Endothelial cell of umbilical vein (primary cell): ENCODE measurements around the gene CHN2.

ENCODE experiments used
- CTCF ChIP-seq, 2 donors: IDR thresholded peaks; 1 replicate in 1 of 2; 2 replicates in 1 of 2; pipeline ENCODE4 v1.5.1; 2011; ENCODE audit warnings: low read length in 2 of 2, mild to moderate bottlenecking in 2 of 2, moderate library complexity in 2 of 2, control low read depth in 1 of 2, inconsistent platforms in 1 of 2, low read depth in 1 of 2; ENCODE audit not compliant: insufficient read depth in 1 of 2; ENCODE audit errors: extremely low read depth in 1 of 2
- EZH2 ChIP-seq: IDR thresholded peaks from 2 replicates; pipeline ENCODE4 v1.6.1; 2012; ENCODE audit warnings: borderline replicate concordance, low read depth, mild to moderate bottlenecking, moderate library complexity, low read length, inconsistent platforms; ENCODE audit not compliant: severe bottlenecking
- FOS ChIP-seq: IDR thresholded peaks from 2 replicates; pipeline ENCODE4 v1.6.1; 2011; ENCODE audit warnings: mild to moderate bottlenecking, low read length, moderate library complexity, borderline replicate concordance; ENCODE audit not compliant: insufficient read depth
- MYC ChIP-seq: IDR thresholded peaks from one replicate; pipeline ENCODE4 v1.6.1; 2011; ENCODE audit warnings: mild to moderate bottlenecking, low read depth, low read length
- POLR2A ChIP-seq: IDR thresholded peaks from 2 replicates; pipeline ENCODE4 v1.6.1; 2012; ENCODE audit warnings: low read depth, mild to moderate bottlenecking, control low read depth, low read length
- POLR2AphosphoS5 ChIP-seq: IDR thresholded peaks from 2 replicates; pipeline ENCODE4 v1.6.1; 2012; ENCODE audit warnings: low read depth, mild to moderate bottlenecking, control low read depth, low read length, moderate library complexity; ENCODE audit not compliant: insufficient read depth

GRCh38 chr7:29486191-29486700 lies 291.7 kb downstream of the CHN2 start:
- TF ChIP-seq CTCF (IDR thresholded peaks at IDR 0.05; ENCODE audit: extremely low read depth in 1 of 2, insufficient read depth in 1 of 2, low read depth in 1 of 2, low read length in 2 of 2) (no peak), MYC (no peak), POLR2A (no peak), FOS (no peak), EZH2 (no peak), POLR2AphosphoS5 (no peak)
